Bone marrow (tissue), 2 donors: ENCODE measurements around the gene DNAAF5.

Experiments
- DNase-seq, 2 donors: peaks; one replicate each; lab custom pipeline; 2025; lab: John Stamatoyannopoulos, UW

Gene DNAAF5

GRCh38 chr7:815284-816216 is 89.1 kb downstream of the DNAAF5 start:
- DNase-seq = no peak

DNA sequence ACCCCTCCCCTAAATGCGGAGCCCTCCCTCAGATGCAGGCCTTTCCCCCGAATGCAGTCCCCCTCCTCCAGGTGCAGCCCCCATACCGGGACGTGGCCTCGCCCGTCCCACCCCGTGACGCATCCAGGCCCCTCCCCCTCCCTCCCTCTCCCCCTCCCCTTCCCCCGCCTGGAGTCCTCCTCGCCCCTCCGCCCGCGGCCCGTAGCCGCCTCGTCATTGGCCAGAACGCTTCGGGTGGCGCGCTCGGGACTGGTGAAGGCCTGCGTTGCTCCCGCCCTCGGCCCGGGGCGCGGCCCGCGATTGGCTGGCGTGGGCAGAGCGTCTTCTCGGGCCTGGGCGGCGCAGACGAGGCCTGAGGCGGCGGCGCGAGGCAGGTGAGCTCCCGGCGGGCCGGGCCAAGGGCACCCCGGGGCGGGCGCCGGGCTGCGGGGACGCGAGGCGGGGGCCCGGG is 89.8 kb downstream of the DNAAF5 start:
- peak; percentile 63 to 80 for DNase-seq

DNA sequence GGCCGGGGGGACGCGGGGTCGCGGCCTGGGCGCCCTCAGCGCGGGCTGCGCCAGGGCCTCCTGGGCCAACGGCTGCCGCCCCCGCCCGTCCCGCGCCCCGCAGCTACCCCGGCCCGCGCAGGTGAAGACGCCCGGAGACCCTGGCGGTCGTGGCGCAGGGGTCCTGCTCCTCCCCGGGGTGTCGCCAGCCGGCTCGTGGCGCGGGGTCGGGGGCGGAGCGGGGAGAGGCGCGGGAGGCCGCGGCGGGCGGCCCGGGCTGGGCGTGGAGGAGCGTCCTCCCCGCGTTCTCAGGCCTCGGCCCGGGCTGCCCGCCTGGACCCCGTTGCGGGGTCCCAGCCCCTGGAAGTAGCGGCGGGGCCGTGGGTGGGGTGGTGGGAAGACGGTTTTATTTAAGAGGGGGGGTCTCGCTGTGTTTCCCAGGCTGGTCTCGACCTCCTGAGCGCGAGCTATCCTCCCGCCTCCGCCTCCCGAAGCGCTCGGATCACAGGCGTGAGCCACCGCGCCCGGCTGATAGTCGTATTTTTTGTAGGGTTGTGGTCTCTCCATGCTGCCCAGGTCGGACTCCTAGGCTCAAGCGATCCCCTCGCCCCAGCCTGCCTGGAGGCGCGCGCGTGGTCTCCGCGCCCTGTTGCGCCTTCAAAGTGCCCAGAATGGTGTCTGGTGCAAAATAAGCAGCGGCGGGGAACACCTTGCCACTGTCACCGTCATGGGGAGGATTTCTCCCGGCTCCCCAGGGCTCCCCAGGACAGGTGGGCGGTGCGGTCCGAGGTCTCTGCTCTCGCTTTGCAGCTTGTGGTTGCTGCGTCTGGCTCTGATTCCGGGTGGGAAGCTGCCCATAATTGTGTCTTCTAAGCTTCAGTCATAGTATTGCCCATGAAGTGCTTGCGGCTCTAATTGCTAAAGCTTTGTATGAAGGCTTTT is 90.5 kb downstream of the DNAAF5 start:
- DNase-seq = no peak

DNA sequence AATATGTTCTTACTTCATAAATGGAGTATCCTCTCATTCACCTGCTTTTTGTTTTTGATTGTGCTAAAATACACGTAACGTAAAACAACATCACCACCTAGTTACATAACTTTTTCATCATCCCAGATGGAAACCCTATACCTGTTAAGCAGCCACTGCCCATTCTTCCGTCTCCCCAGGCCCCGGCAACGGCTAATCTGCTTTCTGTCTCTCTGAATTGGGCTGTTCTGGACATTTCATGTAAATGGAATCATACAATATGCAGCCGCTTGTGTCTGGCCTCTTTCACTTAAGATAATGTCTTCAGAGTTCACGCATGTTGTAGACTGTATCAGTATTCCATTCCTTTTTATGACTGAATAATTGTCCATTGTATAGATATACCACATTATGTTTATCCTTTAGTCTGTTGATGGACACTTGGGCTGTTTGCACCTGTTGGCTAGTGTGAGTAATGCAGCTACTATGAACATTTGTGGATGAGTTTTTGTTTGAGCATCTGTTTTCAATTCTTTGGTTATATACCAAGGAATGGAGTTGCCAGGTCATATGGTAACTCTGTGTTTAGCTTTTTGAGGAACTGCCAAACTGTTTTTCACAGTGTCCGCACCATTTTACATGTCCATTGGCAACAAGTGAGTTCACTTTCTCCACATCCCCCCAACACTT is 91.7 kb downstream of the DNAAF5 start:
- DNase-seq = no peak

GRCh38 chr7:820341-820740 is 93.8 kb downstream of the DNAAF5 start:
- DNase-seq = no peak

DNA sequence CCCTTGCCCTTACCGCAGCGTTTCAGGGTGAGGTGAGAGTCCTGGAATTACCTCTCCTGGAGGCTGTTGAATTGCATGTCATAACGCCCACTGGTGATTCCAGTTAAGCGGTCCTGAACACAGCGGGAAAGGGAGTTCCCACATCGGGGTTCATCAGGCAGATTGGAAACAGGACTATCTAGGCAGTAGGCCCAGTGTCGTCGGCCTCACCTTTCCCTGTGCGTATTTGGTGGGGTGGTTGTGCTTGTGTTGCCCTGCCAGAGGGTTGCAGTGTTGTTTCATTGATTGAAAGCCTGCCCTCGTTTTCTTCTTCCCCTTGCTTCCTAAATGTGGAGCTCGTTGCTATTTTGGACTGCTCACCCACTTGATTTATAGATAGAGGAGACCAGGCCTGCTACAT is 95.2 kb downstream of the DNAAF5 start:
- DNase-seq = no peak

DNA sequence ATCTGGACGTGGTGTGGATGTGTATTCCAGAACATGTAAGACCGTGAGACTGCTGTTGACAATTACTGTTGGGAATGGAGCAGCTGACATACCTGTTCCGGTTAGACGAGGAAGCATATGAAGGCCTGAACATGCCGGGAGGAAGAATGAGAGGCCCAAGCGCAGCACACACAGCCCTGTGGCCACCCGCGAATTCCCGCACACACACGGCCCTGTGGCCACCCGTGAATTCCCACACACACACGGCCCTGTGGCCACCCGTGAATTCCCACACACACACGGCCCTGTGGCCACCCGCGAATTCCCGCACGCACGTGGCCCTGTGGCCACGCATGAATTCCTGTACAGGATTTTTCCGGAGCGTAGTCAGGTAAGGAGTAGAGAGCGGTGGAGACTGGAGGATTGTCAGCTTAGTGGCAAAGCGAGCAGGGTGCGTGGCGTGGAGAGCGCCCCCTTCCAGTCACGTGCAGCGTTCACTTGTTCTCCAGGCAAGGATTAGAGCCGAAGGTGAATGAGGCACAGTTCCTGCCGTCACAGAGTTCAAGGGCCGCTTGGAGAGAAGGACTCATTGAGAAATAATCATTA is 96.3 kb downstream of the DNAAF5 start:
- DNase-seq = no peak

DNA sequence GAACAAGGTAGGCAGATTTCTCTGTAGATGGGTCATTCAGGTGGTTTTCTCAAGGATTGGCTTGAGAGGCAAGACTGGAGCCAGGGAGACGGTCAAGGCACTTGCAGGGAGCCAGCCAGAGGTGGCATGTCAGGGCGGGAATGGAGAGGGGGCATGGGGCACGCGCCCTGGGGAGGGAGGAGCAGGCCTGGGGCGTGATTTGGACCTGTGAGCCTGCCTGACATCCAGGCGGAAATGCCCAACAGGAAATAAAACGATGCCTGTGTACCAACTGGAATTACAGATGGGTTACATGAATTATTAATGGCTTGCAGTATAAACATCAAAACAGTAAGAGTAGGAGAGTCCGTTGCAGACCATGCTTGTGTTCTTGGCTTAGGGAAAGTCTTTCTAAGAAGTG is 97.2 kb downstream of the DNAAF5 start:
- no peak for DNase-seq

DNA sequence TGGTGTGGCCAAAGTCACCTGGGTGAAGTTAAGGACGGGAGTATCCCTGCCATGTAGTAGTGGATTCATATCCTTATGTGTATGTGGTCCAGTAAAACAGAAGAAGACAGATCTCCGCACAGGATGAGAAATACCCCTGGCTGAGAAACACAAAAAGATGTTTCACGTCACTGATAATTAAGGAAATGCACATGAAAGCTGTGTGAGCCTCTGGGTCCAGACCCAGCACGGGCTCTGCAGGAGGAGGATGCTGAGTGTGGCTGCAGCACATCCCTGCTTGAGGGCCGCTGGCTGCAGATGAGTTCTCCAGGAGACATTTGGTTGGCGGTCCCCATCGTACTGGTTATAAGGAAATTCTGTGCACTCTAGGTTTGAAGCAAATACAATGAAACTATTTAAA is 97.6 kb downstream of the DNAAF5 start:
- no peak for DNase-seq

GRCh38 chr7:824664-825063 is 98.2 kb downstream of the DNAAF5 start:
- no peak for DNase-seq

GRCh38 chr7:825386-825785 is 98.9 kb downstream of the DNAAF5 start:
- DNase-seq = no peak

DNA sequence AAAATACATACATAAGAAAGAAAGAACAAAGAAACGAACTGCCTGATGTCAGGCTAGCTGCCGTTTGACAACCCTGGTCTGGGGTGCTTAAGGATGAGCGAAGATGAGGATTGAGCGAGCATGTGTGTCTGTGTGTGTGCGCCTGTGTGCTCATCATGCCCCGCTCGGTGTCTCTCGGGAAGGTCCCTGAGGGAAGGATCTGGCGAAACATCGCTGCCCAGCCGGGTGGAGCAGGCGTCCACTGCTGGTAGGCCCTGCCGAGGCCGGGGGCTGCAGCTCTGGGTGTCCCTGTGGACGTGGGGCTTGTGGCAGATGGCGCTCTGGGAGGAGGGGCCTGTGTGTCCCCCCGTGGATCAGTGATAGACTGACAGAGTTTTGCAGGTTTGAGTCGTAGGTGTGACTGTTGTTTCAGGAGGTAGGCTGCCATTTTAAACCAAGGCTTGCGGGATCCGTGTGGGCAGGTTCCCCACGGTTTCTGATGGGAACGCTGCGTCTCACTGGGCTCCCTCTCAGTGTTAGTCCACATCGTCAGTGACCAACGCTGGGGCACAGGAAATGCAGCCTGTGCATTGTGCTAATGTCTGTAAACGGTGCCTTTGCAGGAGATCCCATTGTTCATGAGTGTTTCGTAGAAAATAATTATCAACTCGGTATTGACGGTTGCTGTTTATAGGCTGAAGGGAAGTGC is 99.9 kb downstream of the DNAAF5 start:
- no peak for DNase-seq

GRCh38 chr7:828793-829561 is 102.5 kb downstream of the DNAAF5 start:
- no peak for DNase-seq

GRCh38 chr7:830069-830468 is 103.6 kb downstream of the DNAAF5 start:
- DNase-seq = no peak

- DNase-seq = peak in 1 of 2 donors; percentile 74
Measured at GRCh38 chr7:831596-832166, 105.2 kb downstream of the DNAAF5 start.

- DNase-seq = no peak
Measured at GRCh38 chr7:832167-832967, 105.9 kb downstream of the DNAAF5 start, which contains the start of gene SUN1. Gene SUN1 (plus strand): TSS chr7:832476. CDS start chr7:832525, 49 bp downstream.

- no peak for DNase-seq
Measured at GRCh38 chr7:832968-833424, 106.5 kb downstream of the DNAAF5 start.

DNA sequence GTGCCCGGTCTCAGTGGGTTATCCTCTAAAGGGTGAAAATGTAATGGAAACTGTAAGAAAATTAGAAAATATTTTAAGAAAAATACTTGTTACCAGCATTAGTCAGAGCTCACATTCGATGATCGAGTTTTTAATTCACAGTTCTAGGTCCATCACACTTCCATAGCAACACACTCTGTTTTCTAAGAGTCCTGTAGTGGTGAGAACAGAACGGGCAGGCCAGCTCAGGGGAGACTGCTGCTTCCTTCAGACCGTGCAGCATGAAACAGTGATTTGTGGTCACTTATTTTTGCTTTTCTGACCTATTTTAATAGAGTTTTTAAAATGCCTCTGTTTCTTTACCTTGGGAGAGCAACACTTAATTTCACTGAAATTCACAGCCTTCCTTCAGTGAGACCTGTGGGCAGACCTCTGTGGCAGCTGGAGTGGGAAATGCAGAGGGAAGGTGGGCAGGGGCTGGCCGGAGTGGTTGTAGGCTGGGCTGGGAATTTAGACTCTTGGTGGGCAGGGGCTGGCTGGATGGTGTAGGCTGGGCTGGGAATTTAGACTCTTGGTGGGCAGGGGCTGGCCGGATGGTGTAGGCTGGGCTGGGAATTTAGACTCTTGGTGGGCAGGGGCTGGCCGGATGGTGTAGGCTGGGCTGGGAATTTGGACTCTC is 107.2 kb downstream of the DNAAF5 start:
- no peak for DNase-seq
